Mammary epithelial cell (primary cell): Measurements from ENCODE around the gene PIP5K1C.

Experiments used
- CTCF ChIP-seq, 2 donors: IDR thresholded peaks in 1 of 2; conservative IDR thresholded peaks in 1 of 2; 2 replicates each; pipeline ENCODE4 v1.5.1; 2011 to 2012; ENCODE audit warnings: inconsistent platforms in 2 of 2, low read length in 2 of 2, mild to moderate bottlenecking in 2 of 2, control low read depth in 1 of 2, low read depth in 1 of 2; ENCODE audit not compliant: insufficient read depth in 1 of 2; ENCODE audit errors: extremely low read depth in 1 of 2
- EZH2 ChIP-seq: IDR thresholded peaks from 2 replicates; pipeline ENCODE4 v1.6.1; 2012; ENCODE audit warnings: low read length, inconsistent platforms, borderline replicate concordance

- TF ChIP-seq CTCF (conservative IDR thresholded peaks at IDR 0.05 in 1 of 2, IDR thresholded peaks at IDR 0.05 in 1 of 2; ENCODE audit: extremely low read depth in 1 of 2, insufficient read depth in 1 of 2, low read depth in 1 of 2, low read length in 2 of 2) (no peak), EZH2 (no peak)
These were observed 38.7 kb downstream of the PIP5K1C start for GRCh38 chr19:3661284-3662238.
